DMS79 treated with DMSO at 0.1 percent for 48 hours (cell line): ENCODE data around the gene CDKAL1.

Source experiments
- DNase-seq: peaks from one replicate; lab custom pipeline; 2025; lab: John Stamatoyannopoulos, UW

CDKAL1 gene

DNA sequence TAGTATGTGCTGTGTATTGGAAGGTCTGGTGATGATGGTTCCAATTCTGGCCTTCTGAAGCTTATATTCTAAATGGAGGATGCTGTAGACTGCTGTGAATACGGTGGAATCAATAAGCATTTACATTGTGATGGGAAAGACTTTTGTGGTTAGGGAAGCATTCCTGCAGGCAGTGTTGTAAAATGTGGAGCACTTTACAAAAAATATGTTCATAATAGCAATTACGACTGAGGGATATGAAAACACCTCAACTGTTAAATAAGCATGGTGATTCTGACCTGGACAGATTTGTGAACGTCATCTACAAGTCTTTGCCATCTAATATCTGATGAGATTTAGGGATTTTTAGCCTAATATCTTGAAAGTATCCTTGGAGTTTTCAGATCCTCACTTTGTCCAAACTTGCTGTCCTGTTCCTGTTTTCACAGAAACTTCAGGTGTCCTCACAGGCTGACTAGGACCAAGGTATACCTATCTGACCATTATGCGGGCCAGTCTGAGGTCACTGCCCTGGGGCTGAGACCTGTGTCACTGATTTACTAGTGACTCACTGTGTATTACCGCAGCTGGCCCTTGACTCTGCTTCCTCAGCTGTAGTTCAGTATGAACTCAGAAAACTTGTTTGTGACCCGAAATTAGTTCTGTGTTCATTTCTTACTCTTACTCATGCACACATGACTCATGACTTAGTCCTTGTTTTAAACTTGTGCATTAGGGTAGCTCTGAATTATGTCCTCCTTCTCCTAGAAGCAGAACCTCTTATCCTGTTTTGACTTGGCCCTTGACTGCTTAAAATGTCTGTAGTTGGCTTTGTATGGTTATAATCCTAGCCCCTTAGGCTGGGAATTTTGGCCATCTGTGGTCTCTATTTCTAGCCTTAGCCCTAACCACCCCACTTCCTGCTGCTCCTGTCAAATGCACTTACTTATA, 343.0 kb downstream of the CDKAL1 start:
- DNase-seq: no peak

DNA sequence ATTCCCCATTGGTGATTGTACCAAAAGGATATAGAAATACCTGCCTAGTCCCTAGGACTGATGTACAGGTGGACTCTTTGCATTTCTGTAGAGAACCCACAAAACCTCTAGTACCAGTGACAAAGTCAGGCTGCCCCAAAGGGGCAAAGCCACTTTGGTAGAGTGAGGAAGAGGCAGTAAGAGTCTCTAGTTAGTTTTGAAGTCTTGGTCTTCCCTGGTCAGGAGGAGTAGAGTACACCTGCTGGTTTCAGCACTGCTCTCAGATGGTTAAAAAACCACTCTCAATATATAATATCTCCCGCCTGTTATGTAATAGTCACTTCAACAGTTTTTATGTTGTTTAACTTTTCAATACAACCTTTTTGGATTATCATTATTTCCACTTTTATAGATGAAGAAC, 344.9 kb downstream of the CDKAL1 start:
- no peak for DNase-seq

DNA sequence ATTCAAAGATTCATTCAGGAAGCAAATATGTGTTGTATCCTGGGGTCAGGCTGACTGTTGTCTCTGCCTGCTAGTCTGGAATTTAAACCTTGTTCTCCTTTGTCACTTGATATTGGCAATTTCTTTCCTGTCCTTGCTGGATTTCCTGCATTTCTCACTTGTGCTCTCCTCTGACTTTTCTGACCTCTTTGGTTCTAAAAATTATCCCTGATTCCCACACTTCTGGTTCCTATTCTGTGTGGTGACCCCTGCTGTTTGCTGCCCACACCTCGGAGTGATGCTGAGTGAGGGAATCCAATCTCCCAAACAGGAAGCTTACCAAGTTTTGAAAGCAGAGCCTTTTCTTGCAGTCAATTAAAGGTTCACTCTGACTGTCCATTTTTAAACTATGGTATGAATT, 345.3 kb downstream of the CDKAL1 start:
- DNase-seq: no peak

DNA sequence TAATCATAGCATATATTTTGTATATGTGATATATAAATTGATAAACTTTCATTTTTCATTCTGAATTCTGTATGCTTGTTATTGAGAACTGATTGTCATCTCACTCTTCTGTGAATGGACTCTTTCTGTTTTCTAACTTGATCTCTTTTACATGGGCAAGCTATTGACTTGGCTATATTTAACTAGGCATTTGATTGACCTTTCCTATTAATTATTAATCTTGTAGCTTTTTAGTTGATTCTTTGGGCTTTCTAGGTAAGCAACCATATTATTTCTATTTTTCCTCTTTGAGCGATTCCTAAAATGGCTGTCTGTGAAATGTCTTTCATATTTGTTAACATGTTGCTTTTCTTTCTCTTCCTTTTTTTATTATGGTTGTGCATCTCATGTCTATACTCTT, 347.1 kb downstream of the CDKAL1 start:
- no peak for DNase-seq

DNA sequence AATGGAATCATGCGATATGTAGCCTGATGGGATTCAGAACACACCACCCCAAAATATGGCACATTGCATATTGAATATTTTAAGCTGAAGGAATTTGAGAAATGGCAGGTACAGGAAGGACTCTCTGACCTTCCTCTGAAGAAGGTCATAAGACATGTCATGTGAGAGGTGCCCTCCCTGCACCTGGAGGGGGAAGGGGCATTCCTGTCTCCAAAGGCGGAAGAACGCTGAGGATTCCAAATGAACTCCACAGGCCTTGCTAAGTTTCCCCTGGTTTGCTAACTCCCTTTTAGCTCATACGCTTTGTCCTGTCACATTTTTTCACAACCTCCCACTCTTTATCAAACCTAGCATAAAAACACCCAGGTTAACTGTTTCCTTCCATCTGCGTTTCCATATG, 347.8 kb downstream of the CDKAL1 start:
- DNase-seq: no peak

DNA sequence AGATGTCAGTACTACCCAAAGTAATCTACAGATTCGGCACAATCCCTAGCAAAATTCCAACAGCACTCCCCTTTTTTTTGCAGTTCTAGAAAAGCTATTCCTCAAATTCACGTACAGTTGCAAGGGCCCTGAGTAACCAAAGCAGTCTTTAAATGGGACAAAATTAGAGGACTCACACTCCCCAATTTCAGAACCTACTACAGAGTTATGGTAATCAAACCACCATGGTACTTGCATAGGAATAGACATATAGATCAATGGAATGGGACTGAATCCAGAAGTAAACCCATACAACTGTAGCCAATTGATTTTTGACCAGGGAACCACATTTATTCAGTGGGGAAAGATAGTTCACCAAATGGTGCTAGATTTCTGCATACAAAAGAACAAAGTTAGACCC, 350.8 kb downstream of the CDKAL1 start:
- no peak for DNase-seq

DNA sequence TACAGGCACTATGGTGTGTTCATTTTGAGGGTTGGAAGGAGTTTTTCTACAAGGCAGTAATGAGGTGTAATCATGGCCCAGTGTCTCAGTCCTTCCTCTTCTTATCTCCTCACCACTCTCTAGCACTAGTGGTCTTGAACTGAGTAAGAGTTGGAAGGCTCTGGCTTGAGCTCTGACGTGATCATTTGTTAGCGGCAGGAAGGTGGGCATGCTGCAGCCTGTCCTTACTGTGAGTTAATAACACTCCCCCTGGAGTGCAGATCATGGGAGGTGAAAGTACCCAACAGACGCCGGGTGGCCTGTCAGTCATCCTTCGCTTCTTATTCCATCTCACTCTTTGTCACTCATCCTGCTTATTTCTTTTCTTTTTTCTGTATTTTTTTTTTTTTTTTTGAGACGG, 356.9 kb downstream of the CDKAL1 start:
- peak; percentile 35 for DNase-seq

DNA sequence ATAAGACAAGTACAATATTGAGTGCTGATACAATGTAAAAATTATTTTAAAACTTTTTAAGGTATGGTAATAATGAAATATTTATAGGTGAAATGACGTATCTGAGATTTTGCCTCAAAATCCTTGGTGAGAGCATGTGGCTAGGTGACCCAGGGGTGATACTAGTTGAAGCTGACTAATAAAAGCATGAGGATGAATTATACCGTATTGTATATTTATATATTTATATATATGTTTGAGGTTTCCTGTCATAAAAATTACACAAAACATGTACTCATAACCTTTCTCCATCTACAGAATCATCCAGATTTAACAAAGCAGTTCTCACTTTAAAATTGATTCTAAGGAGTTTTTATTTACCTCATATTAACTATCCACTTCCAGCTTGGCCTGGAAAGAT, 358.1 kb downstream of the CDKAL1 start:
- DNase-seq: peak; percentile 85

DNA sequence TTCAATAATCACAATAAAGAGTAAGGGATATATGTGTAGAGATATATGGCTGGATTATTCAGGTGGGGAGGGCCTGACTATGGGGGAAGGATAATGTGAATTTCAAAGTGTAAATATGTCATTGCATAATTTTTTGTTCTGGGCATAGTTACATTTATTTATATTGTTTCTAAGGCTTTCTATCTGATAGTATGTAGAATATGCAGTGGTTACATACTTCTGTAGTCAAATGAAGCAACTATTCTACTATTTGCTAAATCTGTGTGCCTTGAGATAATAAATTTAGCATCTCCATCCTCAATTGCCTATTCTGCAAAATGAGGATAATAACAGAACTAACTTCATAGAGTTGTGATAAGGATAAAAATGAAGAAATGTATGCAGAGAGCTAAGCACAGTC, 359.2 kb downstream of the CDKAL1 start:
- DNase-seq: no peak

DNA sequence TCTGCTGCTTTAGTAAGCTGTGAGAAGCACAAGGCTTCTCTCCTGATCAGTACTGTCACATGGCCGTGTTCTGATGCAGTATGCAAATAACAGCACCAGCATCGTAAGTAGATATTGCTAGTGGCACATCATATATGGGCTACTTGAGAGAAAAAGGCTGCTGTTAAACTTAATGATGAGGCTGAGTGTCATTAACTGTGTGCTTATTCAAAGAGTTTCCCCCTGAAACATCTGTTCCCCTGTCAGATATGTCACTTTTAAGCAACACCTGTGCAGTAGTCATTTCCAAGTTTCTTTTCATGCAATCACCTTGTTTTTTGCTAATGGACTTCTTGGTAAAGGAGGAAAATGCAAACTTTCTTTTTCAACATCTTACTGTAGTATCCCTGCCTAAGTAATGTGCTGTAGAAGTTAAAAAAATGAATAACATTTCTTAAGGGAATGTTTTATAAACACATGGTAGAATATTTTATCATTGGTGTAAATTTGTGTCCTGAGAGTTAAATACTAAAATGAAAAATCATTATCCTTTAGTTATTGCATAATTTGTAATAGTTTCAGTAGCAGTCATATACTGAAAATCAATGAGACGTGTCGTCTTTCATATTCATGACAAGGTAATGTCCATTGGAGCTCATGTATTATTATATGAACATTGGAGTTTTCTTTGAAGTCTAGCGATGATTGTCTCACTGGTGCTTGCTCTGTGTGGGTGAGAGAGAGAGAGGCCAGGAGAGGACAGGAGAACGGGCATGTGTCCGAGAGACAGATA, 366.3 kb downstream of the CDKAL1 start:
- no peak for DNase-seq

DNA sequence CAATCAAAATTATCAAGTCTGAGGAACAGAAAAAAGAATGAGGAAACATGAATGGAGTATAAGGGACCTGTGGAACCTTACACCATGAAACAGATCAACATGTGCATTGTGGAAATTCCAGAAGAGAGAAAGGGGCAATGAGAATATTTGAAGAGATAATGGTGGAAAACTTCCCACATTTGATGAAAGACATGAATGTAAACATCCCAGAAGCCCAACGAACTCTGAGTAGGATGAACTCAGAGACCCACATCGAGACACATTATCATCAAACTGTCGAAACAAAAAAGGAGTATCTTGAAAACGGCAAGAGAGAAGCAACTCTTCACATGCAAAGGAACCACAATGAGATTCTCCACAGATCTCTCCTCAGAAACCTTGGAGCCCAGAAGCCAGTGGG, 371.1 kb downstream of the CDKAL1 start:
- no peak for DNase-seq

DNA sequence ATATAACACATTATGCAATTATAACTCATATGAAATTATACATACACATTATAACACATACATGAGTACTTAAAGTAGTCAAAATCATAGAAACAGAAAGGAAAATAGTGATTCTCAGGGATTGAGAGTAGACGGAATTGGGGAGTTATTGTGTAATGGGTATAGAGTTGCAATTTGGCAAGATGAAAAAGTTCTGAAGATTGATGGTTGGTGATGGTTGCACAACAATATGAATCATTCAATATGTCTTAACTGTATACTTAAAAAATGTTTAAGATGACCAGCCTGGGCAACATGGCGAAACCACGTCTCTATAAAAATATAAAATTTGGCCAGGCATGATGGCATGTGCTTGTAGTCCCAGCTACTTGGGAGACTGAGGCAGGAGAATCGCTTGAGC, 372.7 kb downstream of the CDKAL1 start:
- DNase-seq: no peak

DNA sequence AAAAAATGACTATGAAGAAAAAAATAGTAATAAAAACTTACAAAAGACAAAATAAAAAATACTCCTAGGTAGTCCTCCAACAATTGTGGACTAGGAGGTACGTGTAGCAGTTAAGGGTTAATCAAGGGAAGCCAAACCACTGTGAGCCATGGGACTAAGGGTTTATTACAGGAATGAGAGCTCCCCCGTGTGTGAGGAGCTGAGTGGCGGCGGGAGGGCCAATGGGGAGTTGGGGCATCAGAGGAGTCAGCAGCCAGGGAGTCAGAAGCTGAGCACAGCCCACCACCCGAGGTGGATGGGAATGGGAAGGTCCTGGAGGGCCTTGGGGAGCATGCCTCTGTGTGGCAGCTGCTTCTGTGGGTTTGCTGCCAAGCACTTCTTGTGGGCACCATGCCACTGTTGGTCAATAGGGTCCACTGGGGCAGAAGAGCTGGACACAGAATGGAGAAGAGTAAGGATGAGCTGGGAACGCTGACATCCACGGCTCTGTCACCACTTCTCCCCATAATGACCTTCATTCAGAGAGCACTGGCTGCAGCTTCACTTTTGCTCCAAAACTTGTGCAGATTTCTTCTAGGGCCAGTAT, 373.3 kb downstream of the CDKAL1 start:
- no peak for DNase-seq

DNA sequence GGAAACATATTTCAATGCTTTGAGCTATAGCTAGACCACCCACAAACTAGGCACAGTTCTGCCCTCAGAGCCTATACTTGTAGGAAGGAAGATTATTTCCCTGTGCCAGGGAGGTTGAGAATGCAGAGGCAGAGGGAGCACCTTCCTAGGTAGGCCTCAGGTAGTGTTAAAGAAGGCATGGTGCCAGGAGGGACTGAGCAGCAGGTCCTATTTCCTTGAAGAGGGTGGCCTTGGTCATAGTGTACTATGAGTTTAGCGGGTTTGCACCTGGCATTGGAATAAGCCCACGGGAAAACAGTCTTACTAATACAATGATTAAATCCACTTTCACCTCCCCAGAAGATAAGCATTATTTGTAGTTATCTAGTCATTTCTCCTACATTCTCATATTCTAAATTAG, 375.4 kb downstream of the CDKAL1 start:
- DNase-seq: no peak

DNA sequence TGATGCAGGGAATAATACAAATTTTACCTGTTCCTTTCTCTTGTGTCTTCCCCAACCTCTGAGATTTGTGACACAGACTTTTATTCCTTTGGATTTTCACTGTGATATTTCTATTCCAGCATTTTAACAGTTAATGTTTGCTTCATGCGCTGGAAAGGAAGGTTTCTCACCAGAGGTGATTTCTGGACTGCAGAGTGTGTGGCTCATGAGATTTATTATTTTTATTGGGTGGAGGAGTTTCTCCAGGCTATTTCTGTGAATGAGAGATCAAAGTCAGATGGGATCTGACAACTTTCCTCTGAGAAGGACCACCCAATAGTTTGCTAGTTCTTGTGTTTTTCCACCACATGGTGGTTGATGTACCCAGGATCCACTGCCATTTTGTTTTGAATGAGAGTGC, 377.5 kb downstream of the CDKAL1 start:
- DNase-seq: no peak

DNA sequence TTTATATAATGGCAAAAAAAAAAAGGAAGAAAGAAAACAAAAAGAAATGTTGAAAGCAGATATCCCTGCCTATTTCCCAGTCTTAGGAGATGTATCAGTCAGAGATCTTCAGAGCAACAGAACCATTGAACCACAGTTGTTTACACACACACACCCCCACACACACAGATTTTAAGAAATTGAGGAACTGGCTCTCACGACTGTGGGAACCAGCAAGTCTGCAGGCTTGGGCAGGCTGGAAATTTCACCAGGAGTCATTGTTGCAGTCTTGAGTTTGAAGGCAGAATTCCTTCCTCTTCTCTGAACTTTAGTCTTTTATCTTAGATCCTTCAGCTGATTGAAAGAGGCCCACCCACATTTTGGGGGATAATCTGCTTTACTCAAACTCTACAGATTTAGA, 380.9 kb downstream of the CDKAL1 start:
- no peak for DNase-seq

DNA sequence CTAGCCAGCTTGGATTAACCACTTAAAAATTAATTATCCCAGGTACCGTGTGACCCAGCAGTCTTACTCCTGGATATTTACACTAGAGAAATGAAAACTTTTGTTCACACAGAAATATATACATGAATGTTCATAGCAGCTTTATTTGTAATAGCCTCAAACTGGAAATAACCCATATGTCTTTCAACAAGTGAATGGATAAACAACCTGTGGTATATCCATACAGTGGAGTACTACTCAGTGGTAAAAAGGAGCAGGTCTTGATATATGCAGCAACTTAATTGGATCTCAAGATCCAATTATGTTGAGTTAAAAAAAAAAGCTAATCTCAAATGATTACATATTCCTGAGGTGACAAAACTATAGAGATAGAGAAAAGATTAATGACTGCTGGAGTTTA, 381.4 kb downstream of the CDKAL1 start:
- no peak for DNase-seq

DNA sequence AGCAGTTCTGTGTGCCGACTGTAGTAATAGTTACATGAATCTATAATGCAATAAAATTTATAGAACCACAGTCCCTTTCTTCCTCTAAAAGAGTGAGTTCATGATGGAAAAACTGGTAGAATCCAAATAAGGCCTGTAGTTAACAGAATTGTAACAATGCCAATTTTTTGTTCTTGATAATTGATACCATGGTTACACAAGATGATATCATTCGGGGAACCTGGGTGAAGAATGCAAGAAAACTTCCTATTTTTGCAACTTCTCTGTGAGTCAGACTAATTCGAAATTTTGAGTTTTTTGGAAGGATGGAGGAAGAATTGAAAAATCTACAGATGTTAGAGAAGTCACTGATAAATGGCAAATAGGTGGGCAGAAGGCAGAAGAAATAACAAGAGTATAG, 381.8 kb downstream of the CDKAL1 start:
- no peak for DNase-seq

DNA sequence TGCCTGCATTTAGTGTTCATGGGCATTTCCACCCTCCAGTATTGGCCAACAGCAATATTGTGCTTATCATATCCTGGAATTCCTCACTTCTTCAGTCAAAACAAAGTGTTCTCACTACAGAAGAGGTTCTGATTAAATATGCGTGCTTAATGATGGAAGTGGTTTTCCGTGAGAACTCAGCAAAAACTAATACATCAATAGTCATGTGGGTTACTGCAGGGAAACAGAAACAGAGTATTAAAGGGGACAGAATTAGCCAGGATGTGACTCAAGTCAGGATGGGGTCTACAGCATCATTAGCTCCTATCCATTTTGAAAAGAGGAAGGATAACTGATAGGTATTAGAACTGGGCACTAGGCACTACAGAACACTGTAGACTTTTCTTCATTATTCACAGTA, 384.6 kb downstream of the CDKAL1 start:
- DNase-seq: no peak

DNA sequence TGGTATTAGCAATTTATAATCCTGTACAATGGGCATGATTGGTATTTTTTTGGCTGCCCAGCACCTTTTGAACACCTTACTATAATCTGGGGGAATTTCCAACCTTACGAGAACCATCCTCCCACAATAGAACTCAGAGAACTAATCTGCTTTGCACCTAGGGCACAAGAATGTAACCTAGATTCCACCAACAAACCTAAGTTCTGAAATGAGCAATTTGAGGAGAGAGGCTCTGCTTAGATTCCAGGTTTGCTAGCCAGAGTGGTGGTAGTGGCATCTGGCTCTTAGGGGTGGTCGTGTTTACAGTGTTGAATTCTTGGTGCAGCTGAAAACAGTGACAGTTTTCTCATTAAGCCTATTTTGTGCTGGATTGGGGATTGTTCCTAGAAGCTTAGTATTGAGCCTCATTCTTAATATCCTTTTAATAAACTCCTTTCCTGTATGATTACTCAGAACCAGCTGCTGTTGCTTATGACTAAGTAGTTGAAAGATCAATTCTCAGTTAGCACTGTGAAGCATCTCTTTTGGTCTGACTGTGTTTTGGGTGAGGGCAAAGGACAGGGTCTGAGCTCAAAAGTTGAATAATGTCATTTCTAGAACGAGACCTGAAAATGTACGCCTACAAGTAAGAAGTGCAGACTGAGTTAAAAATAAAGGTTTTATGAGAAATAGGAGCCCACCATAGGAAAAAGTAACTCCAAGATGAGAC, 385.6 kb downstream of the CDKAL1 start:
- no peak for DNase-seq

DNA sequence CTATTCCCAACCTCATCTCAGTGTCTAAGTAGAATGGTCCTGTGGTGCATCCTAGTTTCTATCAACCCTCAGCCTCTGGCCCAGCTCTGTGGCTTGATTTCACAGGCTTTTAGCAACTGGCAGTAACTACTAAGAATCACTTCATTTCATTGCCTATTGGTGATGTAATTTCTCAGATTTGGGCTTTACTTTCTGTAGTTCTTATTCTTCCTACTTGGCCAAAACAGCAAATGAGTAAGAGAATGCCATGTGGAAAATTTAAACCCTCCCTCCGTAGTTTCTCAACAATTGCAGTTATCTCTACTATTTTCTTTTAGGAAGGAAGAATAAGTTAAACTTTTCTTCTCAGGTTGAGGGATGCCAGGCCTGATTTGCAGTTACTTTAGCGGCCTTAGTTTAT, 387.3 kb downstream of the CDKAL1 start:
- no peak for DNase-seq

DNA sequence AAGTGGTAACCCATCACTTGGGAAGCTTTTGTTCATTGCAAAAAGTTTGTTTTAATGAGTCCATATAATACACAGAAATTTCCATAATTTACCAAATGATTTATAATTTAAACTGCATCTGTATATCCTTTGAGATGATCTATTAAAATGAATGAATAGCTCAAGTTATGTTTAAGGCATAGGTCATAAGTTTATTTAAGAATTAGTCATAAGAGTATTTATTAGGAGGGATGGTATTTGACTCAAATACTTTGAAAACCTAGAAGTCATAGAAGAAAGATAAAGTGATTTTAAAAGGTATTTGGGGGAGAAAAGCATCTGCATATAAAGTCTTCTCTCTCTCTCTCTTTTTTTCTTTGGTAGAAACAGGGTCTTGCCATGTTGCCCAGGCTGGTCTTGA, 388.5 kb downstream of the CDKAL1 start:
- no peak for DNase-seq
